MM.1S (cell line): ENCODE measurements around the gene CENPS.

Source experiments
- DNase-seq: peaks from one replicate; pipeline ENCODE4 v3.0.0-alpha.2; 2015
- H2AFZ ChIP-seq: fragments of 300-600 bp; sonication (generic); 2 replicates; pipeline ENCODE4 v1.6.0; 2016; ENCODE audit warnings: antibody characterized with exemption, low read length
- H3F3A ChIP-seq: fragments of 300-600 bp; sonication (generic); 2 replicates; pipeline ENCODE4 v1.6.1; 2016; ENCODE audit warnings: mild to moderate bottlenecking, antibody characterized with exemption, low read length, moderate library complexity, mixed read lengths; ENCODE audit not compliant: insufficient read depth
- H3K27ac ChIP-seq: fragments of 300-600 bp; sonication (generic); 2 replicates; pipeline ENCODE4 v1.5.1; 2016; ENCODE audit warnings: mild to moderate bottlenecking, low read length
- H3K27me3 ChIP-seq: fragments of 300-600 bp; sonication (generic); replicated peaks from 2 replicates; pipeline ENCODE4 v1.6.0; 2016; ENCODE audit warnings: low read length; ENCODE audit not compliant: insufficient read depth
- H3K36me3 ChIP-seq: fragments of 300-600 bp; sonication (generic); replicated peaks from 2 replicates; pipeline ENCODE4 v1.6.1; 2016; ENCODE audit warnings: mild to moderate bottlenecking, low read length, mixed read lengths; ENCODE audit not compliant: insufficient read depth
- H3K4me1 ChIP-seq: fragments of 300-600 bp; sonication (generic); 2 replicates; pipeline ENCODE4 v1.6.1; 2016; ENCODE audit warnings: low read length, mixed read lengths
- H3K4me2 ChIP-seq: fragments of 300-600 bp; sonication (generic); 2 replicates; pipeline ENCODE4 v1.6.0; 2016; ENCODE audit warnings: low read depth, low read length
- H3K4me3 ChIP-seq: fragments of 300-600 bp; sonication (generic); 2 replicates; pipeline ENCODE4 v1.5.1; 2016; ENCODE audit warnings: low read length, mixed read lengths
- H3K79me2 ChIP-seq: fragments of 300-600 bp; sonication (generic); 2 replicates; pipeline ENCODE4 v1.6.1; 2016; ENCODE audit warnings: mixed run types, low read length, mixed read lengths
- H3K9ac ChIP-seq: fragments of 300-600 bp; sonication (generic); 2 replicates; pipeline ENCODE4 v1.6.1; 2016; ENCODE audit warnings: low read length, mixed read lengths
- H3K9me2 ChIP-seq: fragments of 300-600 bp; sonication (generic); replicated peaks from 2 replicates; pipeline ENCODE4 v1.6.1; 2016; ENCODE audit warnings: mild to moderate bottlenecking, low read length, mixed read lengths; ENCODE audit not compliant: insufficient read depth
- H3K9me3 ChIP-seq: fragments of 300-600 bp; sonication (generic); replicated peaks from 2 replicates; pipeline ENCODE4 v1.6.1; 2016; ENCODE audit warnings: mild to moderate bottlenecking, low read length, mixed read lengths; ENCODE audit not compliant: insufficient read depth
- H4K20me1 ChIP-seq: fragments of 300-600 bp; sonication (generic); 2 replicates; pipeline ENCODE4 v1.6.1; 2016; ENCODE audit warnings: mild to moderate bottlenecking, low read length, moderate library complexity, mixed read lengths; ENCODE audit not compliant: insufficient read depth
- EZH2 ChIP-seq: fragments of 300-600 bp; sonication (generic); optimal IDR thresholded peaks from 2 replicates; pipeline ENCODE3; 2017; ENCODE audit warnings: low read depth, mild to moderate bottlenecking, antibody characterized with exemption, low read length, mixed read lengths
- EZH2phosphoT487 ChIP-seq: fragments of 300-600 bp; sonication (generic); IDR thresholded peaks from 2 replicates; pipeline ENCODE4 v1.6.1; 2018; ENCODE audit warnings: antibody characterized with exemption, low read length
- TF ChIP-seq, protein P1 (sequence below): fragments of 300-600 bp; sonication (generic); IDR thresholded peaks from 2 replicates; pipeline ENCODE4 v1.5.1; 2016; ENCODE audit warnings: antibody characterized with exemption, low read length, mixed read lengths

The CENPS gene

DNA sequence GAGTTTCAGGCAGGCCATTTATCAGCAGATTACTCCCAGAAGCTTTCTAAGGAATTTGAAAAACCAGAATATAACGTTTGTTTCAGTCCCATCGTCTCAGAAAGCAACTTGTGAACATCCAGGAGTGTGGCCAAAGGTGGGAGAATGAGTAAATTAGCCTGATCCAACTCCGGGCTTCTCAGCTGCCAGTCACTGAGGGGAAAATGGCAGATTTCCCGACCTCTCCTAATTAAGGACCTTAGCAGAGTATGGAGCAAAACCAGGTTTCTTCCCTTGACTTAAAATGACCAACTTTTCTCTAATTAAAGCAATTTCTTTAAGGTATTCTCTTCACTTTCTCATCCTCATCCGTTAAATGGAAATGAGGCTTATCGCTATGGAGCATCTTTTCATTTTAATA is 20.6 kb downstream of the CENPS start:
- no peaks in the 10 kb centered on the region for H3K4me1 ChIP-seq
- no peaks in the 10 kb centered on the region for H3F3A ChIP-seq
- H2AFZ ChIP-seq: no peak overlapping the region
- no peaks in the 10 kb centered on the region for H3K9me3 ChIP-seq
- H3K27ac ChIP-seq: no peak overlapping the region
- H3K4me3 ChIP-seq: no peak overlapping the region
- no peaks in the 10 kb centered on the region for H3K27me3 ChIP-seq
- H3K9me2 ChIP-seq: no peaks in the 10 kb centered on the region
- no peak for DNase-seq
- no peaks in the 10 kb centered on the region for H4K20me1 ChIP-seq
- TF ChIP-seq EZH2 (no peak), EZH2phosphoT487 (no peak)
- TF ChIP-seq, protein P1, sequence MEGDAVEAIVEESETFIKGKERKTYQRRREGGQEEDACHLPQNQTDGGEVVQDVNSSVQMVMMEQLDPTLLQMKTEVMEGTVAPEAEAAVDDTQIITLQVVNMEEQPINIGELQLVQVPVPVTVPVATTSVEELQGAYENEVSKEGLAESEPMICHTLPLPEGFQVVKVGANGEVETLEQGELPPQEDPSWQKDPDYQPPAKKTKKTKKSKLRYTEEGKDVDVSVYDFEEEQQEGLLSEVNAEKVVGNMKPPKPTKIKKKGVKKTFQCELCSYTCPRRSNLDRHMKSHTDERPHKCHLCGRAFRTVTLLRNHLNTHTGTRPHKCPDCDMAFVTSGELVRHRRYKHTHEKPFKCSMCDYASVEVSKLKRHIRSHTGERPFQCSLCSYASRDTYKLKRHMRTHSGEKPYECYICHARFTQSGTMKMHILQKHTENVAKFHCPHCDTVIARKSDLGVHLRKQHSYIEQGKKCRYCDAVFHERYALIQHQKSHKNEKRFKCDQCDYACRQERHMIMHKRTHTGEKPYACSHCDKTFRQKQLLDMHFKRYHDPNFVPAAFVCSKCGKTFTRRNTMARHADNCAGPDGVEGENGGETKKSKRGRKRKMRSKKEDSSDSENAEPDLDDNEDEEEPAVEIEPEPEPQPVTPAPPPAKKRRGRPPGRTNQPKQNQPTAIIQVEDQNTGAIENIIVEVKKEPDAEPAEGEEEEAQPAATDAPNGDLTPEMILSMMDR: no peak
- no peaks in the 10 kb centered on the region for H3K79me2 ChIP-seq
- no peaks in the 10 kb centered on the region for H3K36me3 ChIP-seq
- no peak overlapping the region for H3K4me2 ChIP-seq
- no peak overlapping the region for H3K9ac ChIP-seq

DNA sequence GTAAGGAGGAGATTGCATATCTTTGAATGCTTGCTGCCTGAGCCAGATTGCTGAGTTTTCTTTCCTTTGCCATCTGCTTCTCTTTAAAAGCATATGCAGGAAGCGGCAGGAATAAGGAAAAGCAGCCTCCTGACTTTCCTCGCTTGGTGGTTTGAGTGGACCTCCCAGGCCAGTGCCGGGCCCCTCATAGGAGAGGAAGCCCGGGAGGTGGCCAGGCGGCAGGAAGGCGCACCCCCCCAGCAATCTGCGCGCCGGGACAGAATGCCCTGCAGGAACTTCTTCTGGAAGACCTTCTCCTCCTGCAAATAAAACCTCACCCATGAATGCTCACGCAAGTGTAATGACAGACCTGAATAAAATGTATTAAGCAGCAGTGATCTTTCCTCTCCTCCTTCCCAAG is 21.1 kb downstream of the CENPS start:
- Histone ChIP-seq H3K9me3 (no peaks in the 10 kb centered on the region), H3K4me1 (peaks cover 4% of the 10 kb centered on the region), H3K4me2 (no peak overlapping the region), H3K36me3 (no peaks in the 10 kb centered on the region), H2AFZ (no peak overlapping the region), H3K27me3 (no peaks in the 10 kb centered on the region), H3K9me2 (no peaks in the 10 kb centered on the region), H3K9ac (no peak overlapping the region), H3K79me2 (no peaks in the 10 kb centered on the region), H3K4me3 (no peak overlapping the region), H3F3A (peaks cover 2% of the 10 kb centered on the region; the same call in 1 of the 2 replicates), H4K20me1 (no peaks in the 10 kb centered on the region), H3K27ac (no peak overlapping the region)
- TF ChIP-seq, protein P1: no peak
- TF ChIP-seq EZH2phosphoT487 (no peak), EZH2 (no peak)
- no peak for DNase-seq

DNA sequence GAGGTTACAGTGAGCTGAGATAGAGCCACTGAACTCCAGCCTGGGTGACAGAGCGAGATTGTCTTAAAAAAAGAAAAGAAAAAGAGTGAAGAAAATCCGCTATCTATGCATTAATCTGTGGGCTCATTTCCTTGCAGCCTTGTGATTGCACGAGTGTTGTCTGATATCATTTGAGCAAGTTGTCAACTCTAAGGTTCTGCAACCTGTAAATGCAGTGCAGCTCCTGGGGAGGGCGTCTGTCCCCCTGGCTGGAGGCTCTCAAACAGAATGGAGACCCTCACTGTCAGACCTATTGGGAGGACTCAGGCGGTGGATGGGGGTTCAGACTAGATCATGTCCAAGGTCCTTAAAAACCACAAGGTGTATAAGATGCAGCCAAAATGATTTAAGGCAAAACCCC is 25.8 kb downstream of the CENPS start:
- TF ChIP-seq, protein P1: peak; percentile 31
- no peak for TF ChIP-seq EZH2phosphoT487
- Histone ChIP-seq H3K9ac (no peak overlapping the region; the same call in 1 of the 2 replicates), H3K36me3 (no peaks in the 10 kb centered on the region)

More for the DNA sequence above, 25.8 kb downstream of the CENPS start:
- H4K20me1 ChIP-seq: no peaks in the 10 kb centered on the region
- H3K9me3 ChIP-seq: no peaks in the 10 kb centered on the region
- H3K4me2 ChIP-seq: peak overlapping the region; percentile 49; the same call in 1 of the 2 replicates
- H3K9me2 ChIP-seq: no peaks in the 10 kb centered on the region
- peaks cover 19% of the 10 kb centered on the region for H3F3A ChIP-seq
- no peak overlapping the region for H2AFZ ChIP-seq
- no peaks in the 10 kb centered on the region for H3K27me3 ChIP-seq
- no peaks in the 10 kb centered on the region for H3K79me2 ChIP-seq
- no peak for DNase-seq
- no peak overlapping the region for H3K4me3 ChIP-seq
- H3K4me1 ChIP-seq: peaks cover 12% of the 10 kb centered on the region
- H3K27ac ChIP-seq: no peak overlapping the region
